HepG2 (cell line): ENCODE measurements around the gene SDK1.

Experiments used
- CHD2 ChIP-seq: IDR thresholded peaks from 2 replicates; pipeline ENCODE4 v1.6.1; 2011; ENCODE audit warnings: low read depth, low read length, improper control_type of control experiment
- CTCF ChIP-seq: sonication (generic); formaldehyde crosslinking; IDR thresholded peaks from 2 replicates; pipeline ENCODE4 v1.5.0; 2020; ENCODE audit warnings: mild to moderate bottlenecking, missing genetic modification reagents, moderate library complexity
- E2F1 ChIP-seq: sonication (generic); formaldehyde crosslinking; IDR thresholded peaks from 2 replicates; pipeline ENCODE4 v1.5.0; 2020; ENCODE audit warnings: missing genetic modification reagents
- FLYWCH1 ChIP-seq: sonication (generic); formaldehyde crosslinking; IDR thresholded peaks from 2 replicates; pipeline ENCODE4 v1.8.1; 2023; ENCODE audit warnings: mild to moderate bottlenecking, missing genetic modification reagents
- GABPA ChIP-seq, 2 experiments: IDR thresholded peaks; 2 replicates each; pipeline ENCODE4 v1.6.1; 2011 to 2016; ENCODE audit warnings: low read depth in 2 of 2, low read length in 1 of 2, missing biosample characterization in 1 of 2, missing genetic modification characterization in 1 of 2
- GFI1 ChIP-seq: sonication (generic); formaldehyde crosslinking; IDR thresholded peaks from 2 replicates; pipeline ENCODE4 v1.5.0; 2020; ENCODE audit warnings: missing genetic modification reagents, mild to moderate bottlenecking, borderline replicate concordance
- HOXA5 ChIP-seq: sonication (generic); formaldehyde crosslinking; IDR thresholded peaks from 2 replicates; pipeline ENCODE4 v1.4.0; 2020; ENCODE audit warnings: missing genetic modification reagents
- HOXA7 ChIP-seq: sonication (generic); formaldehyde crosslinking; IDR thresholded peaks from 2 replicates; pipeline ENCODE4 v1.8.1; 2022; ENCODE audit warnings: mild to moderate bottlenecking, missing genetic modification reagents, moderate library complexity
- JDP2 ChIP-seq: sonication (generic); formaldehyde crosslinking; IDR thresholded peaks from 2 replicates; pipeline ENCODE4 v1.8.1; 2022; ENCODE audit warnings: missing genetic modification reagents, borderline replicate concordance
- SKI ChIP-seq: fragments of 450-650 bp; IDR thresholded peaks from one replicate; pipeline ENCODE4 v1.6.1; 2018; ENCODE audit warnings: mild to moderate bottlenecking; ENCODE audit not compliant: partially characterized antibody
- TBL1XR1 ChIP-seq: fragments of 150-350 bp; IDR thresholded peaks from 2 replicates; pipeline ENCODE4 v1.6.1; 2014; ENCODE audit warnings: borderline replicate concordance, low read length; ENCODE audit not compliant: partially characterized antibody

- TF ChIP-seq CHD2, result no peak
- TF ChIP-seq JDP2 (CRISPR knock-in tag), result no peak
- no peak for TF ChIP-seq GABPA (IDR thresholded peaks at IDR 0.05; ENCODE audit: low read depth, low read length)
- no peak for TF ChIP-seq GABPA (CRISPR knock-in tag; IDR thresholded peaks at IDR 0.05; ENCODE audit: low read depth)
- TF ChIP-seq E2F1 (CRISPR knock-in tag), result no peak
- no peak for TF ChIP-seq CTCF (CRISPR knock-in tag)
- no peak for TF ChIP-seq FLYWCH1
- TF ChIP-seq HOXA5, result no peak
- no peak for TF ChIP-seq TBL1XR1
- no peak for TF ChIP-seq GFI1 (CRISPR knock-in tag)
- no peak for TF ChIP-seq HOXA7 (CRISPR knock-in tag)
- no peak for TF ChIP-seq SKI
Observed at GRCh38 chr7:4143511-4144171, 842.6 kb downstream of the SDK1 start.
